ENCODE measurements around the gene CRTC1. TPM values are rescaled to one million over a fixed set of nuclear protein-coding genes. Genes with fewer than 3 reads are reported as not detected.

CRTC1 gene
- total and polyA plus RNA-seq, 9 of the 15 experiments (the other 6 are each of a cell fraction or from before 2014, with no cell fraction given) = 0.25 to 3.8 (median 1.2) TPM; not detected in 2

DNA sequence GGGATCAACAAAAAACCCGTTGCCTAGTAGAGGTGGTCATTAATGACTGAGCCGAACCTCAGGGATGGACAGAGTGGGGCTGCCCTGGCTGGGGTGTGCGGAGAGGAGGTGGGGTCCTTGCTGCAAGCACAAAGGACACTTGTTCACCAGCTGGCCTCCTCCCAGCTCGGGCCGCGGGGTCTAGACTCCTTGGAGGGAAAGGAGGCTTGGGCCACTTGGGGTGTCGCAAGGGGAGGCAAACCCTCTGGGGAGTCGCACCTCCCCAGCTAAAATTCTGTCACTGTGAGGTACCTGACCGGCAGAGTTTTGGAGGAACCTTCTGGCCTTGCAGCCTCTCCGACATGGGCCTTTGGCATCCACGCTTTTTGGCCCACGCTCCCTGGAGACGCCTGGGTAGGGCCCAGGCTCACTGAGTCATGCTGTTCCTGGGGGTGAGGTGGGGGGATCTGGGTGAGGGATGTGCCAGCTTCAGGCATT, 38.4 kb upstream of the CRTC1 start (continued):
- TF ChIP-seq, protein P1, sequence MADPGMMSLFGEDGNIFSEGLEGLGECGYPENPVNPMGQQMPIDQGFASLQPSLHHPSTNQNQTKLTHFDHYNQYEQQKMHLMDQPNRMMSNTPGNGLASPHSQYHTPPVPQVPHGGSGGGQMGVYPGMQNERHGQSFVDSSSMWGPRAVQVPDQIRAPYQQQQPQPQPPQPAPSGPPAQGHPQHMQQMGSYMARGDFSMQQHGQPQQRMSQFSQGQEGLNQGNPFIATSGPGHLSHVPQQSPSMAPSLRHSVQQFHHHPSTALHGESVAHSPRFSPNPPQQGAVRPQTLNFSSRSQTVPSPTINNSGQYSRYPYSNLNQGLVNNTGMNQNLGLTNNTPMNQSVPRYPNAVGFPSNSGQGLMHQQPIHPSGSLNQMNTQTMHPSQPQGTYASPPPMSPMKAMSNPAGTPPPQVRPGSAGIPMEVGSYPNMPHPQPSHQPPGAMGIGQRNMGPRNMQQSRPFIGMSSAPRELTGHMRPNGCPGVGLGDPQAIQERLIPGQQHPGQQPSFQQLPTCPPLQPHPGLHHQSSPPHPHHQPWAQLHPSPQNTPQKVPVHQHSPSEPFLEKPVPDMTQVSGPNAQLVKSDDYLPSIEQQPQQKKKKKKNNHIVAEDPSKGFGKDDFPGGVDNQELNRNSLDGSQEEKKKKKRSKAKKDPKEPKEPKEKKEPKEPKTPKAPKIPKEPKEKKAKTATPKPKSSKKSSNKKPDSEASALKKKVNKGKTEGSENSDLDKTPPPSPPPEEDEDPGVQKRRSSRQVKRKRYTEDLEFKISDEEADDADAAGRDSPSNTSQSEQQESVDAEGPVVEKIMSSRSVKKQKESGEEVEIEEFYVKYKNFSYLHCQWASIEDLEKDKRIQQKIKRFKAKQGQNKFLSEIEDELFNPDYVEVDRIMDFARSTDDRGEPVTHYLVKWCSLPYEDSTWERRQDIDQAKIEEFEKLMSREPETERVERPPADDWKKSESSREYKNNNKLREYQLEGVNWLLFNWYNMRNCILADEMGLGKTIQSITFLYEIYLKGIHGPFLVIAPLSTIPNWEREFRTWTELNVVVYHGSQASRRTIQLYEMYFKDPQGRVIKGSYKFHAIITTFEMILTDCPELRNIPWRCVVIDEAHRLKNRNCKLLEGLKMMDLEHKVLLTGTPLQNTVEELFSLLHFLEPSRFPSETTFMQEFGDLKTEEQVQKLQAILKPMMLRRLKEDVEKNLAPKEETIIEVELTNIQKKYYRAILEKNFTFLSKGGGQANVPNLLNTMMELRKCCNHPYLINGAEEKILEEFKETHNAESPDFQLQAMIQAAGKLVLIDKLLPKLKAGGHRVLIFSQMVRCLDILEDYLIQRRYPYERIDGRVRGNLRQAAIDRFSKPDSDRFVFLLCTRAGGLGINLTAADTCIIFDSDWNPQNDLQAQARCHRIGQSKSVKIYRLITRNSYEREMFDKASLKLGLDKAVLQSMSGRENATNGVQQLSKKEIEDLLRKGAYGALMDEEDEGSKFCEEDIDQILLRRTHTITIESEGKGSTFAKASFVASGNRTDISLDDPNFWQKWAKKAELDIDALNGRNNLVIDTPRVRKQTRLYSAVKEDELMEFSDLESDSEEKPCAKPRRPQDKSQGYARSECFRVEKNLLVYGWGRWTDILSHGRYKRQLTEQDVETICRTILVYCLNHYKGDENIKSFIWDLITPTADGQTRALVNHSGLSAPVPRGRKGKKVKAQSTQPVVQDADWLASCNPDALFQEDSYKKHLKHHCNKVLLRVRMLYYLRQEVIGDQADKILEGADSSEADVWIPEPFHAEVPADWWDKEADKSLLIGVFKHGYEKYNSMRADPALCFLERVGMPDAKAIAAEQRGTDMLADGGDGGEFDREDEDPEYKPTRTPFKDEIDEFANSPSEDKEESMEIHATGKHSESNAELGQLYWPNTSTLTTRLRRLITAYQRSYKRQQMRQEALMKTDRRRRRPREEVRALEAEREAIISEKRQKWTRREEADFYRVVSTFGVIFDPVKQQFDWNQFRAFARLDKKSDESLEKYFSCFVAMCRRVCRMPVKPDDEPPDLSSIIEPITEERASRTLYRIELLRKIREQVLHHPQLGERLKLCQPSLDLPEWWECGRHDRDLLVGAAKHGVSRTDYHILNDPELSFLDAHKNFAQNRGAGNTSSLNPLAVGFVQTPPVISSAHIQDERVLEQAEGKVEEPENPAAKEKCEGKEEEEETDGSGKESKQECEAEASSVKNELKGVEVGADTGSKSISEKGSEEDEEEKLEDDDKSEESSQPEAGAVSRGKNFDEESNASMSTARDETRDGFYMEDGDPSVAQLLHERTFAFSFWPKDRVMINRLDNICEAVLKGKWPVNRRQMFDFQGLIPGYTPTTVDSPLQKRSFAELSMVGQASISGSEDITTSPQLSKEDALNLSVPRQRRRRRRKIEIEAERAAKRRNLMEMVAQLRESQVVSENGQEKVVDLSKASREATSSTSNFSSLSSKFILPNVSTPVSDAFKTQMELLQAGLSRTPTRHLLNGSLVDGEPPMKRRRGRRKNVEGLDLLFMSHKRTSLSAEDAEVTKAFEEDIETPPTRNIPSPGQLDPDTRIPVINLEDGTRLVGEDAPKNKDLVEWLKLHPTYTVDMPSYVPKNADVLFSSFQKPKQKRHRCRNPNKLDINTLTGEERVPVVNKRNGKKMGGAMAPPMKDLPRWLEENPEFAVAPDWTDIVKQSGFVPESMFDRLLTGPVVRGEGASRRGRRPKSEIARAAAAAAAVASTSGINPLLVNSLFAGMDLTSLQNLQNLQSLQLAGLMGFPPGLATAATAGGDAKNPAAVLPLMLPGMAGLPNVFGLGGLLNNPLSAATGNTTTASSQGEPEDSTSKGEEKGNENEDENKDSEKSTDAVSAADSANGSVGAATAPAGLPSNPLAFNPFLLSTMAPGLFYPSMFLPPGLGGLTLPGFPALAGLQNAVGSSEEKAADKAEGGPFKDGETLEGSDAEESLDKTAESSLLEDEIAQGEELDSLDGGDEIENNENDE (IDR thresholded peaks at IDR 0.05; ENCODE audit: low read depth, low read length) = no peak
- TF ChIP-seq, protein P2, sequence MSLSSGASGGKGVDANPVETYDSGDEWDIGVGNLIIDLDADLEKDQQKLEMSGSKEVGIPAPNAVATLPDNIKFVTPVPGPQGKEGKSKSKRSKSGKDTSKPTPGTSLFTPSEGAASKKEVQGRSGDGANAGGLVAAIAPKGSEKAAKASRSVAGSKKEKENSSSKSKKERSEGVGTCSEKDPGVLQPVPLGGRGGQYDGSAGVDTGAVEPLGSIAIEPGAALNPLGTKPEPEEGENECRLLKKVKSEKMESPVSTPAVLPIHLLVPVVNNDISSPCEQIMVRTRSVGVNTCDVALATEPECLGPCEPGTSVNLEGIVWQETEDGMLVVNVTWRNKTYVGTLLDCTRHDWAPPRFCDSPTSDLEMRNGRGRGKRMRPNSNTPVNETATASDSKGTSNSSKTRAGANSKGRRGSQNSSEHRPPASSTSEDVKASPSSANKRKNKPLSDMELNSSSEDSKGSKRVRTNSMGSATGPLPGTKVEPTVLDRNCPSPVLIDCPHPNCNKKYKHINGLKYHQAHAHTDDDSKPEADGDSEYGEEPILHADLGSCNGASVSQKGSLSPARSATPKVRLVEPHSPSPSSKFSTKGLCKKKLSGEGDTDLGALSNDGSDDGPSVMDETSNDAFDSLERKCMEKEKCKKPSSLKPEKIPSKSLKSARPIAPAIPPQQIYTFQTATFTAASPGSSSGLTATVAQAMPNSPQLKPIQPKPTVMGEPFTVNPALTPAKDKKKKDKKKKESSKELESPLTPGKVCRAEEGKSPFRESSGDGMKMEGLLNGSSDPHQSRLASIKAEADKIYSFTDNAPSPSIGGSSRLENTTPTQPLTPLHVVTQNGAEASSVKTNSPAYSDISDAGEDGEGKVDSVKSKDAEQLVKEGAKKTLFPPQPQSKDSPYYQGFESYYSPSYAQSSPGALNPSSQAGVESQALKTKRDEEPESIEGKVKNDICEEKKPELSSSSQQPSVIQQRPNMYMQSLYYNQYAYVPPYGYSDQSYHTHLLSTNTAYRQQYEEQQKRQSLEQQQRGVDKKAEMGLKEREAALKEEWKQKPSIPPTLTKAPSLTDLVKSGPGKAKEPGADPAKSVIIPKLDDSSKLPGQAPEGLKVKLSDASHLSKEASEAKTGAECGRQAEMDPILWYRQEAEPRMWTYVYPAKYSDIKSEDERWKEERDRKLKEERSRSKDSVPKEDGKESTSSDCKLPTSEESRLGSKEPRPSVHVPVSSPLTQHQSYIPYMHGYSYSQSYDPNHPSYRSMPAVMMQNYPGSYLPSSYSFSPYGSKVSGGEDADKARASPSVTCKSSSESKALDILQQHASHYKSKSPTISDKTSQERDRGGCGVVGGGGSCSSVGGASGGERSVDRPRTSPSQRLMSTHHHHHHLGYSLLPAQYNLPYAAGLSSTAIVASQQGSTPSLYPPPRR (CRISPR knock-in tag; IDR thresholded peaks at IDR 0.05; ENCODE audit: borderline replicate concordance) = no peak
- no peak for TF ChIP-seq ZNF699 (CRISPR knock-in tag; IDR thresholded peaks at IDR 0.05; ENCODE audit: insufficient replicate concordance)
- no peak for TF ChIP-seq CXXC5 (CRISPR knock-in tag; IDR thresholded peaks at IDR 0.05)
- no peak for TF ChIP-seq ADNP (tag; IDR thresholded peaks at IDR 0.05)
- TF ChIP-seq HIVEP1 (CRISPR knock-in tag; IDR thresholded peaks at IDR 0.05) = no peak
- no peak for TF ChIP-seq HDAC1 (IDR thresholded peaks at IDR 0.05)
- no peak for TF ChIP-seq ZNF197 (CRISPR knock-in tag; IDR thresholded peaks at IDR 0.05; ENCODE audit: low read depth)
- TF ChIP-seq PML (IDR thresholded peaks at IDR 0.05; ENCODE audit: low read length) = no peak
- no peak for TF ChIP-seq GABPB1 (CRISPR knock-in tag; IDR thresholded peaks at IDR 0.05)
- no peak for TF ChIP-seq DPF2 (IDR thresholded peaks at IDR 0.05)
- no peak for TF ChIP-seq PTRF (tag; IDR thresholded peaks at IDR 0.05)

Data from K562 (cell line).